GM21367 (cell line): ENCODE data around the gene PALM3.
"Not testable (repeated sequence)": the region's sequence is repeated elsewhere in the genome, so short reads cannot be mapped to it uniquely, and the experiment has no call there.

ENCODE experiments used
- ATAC-seq: cut with Tn5 transposase; IDR thresholded peaks from one replicate; pipeline ENCODE4 v1.9.1; 2021; ENCODE audit not compliant: unreplicated experiment

Gene PALM3

DNA sequence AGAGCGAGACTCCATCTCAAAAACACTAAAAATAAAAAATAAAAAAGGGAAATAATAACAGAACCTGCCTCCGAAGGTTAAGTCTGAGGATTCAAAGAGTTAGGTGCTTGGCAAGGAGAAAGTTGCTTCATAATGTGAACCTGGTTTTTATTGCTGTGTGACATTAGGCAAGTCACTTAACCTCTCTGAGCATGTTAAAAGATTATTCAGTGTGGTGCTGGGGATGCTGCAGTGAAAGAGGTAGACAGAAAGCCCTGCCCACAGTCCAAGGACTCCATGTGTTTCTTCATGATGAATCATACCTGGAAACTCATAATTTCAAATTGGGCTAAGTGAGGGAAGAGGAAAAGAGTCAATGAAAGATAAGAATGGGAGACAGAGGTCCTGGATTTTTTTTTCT, 27.9 kb downstream of the PALM3 start:
- ATAC-seq, result no peak

DNA sequence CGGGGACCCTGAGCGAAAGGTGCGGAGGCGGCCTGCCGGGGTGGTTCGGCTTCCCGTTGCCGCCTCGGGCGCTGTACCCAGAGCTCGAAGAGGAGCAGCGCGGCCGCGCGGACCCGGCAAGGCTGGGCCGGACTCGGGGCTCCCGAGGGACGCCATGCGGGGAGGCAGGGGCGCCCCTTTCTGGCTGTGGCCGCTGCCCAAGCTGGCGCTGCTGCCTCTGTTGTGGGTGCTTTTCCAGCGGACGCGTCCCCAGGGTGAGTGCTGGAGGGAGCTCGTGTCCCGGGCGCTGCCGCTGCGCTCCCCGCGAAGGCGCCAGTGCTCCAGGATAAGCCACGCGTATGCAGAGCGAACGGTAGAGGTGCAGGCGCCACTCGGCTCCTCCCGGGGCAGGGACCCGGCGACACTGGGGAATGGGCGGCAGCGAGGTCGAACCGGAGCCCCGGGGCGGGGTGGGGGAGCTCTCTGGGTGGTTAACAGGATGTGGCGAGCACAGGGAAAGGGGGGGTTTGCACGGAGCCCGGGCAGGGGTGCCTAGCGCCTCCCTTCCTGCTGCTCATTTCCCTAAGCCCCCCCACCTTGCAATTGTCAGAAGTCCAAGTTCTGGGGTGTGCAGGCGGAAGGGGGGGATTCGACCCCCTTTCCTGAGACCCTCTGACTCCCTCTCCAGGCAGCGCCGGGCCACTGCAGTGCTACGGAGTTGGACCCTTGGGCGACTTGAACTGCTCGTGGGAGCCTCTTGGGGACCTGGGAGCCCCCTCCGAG, 30.0 kb downstream of the PALM3 start, which contains the start of gene IL27RA:
IL27RA (plus strand) TSS at position 44 of the 762 bp plus-strand sequence; CDS start at position 155, 111 bp downstream.
- ATAC-seq, result peak; percentile 47

DNA sequence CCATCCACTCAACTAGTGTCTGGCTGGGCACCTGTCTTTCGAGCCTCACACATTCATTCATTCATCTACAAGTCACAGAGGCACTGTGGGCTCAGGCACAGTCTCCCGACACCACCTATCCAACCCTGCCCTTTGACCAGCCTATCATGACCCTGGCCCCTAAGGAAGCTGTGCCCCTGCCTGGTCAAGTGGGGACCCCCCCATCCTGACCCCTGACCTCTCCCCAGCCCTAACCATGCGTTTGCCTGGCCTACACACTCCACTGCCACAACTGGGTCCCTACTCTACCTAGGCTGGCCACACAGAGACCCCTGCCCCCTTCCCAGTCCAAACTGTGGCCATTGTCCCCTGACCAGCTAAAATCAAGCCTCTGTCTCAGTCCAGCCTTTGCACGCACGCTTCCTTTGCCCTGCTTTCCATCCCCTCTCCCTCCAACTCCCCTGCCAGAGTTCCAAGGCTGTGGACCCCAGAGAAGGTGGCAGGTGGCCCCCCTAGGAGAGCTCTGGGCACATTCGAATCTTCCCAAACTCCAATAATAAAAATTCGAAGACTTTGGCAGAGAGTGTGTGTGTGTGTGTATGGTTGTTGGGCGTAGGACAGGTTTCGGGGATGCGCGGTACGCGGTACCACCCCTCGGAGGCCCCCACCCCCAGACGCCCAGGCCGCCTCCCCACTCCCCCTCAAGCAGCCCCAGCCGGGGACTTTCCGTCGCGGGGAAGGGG, 30.7 kb downstream of the PALM3 start:
- no peak for ATAC-seq

DNA sequence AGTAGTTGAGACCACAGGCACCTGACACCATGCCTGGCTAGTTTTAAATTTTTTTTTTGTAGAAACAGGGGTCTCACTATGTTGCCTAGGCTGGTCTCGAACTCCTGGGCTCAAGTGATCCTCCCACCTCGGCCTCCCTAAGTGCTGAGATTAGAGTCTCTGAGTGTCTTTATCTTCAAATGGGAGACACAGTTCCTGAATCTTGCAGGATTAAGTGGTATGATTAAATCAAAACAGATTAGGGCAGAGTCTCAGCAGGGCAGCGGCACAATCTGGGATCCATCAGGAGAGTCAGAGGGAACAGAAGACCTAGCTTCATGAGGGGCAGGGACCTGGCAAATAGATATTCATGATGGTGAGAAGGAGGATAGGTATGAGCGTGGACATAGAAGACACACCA, 33.0 kb downstream of the PALM3 start:
- ATAC-seq, result no peak

DNA sequence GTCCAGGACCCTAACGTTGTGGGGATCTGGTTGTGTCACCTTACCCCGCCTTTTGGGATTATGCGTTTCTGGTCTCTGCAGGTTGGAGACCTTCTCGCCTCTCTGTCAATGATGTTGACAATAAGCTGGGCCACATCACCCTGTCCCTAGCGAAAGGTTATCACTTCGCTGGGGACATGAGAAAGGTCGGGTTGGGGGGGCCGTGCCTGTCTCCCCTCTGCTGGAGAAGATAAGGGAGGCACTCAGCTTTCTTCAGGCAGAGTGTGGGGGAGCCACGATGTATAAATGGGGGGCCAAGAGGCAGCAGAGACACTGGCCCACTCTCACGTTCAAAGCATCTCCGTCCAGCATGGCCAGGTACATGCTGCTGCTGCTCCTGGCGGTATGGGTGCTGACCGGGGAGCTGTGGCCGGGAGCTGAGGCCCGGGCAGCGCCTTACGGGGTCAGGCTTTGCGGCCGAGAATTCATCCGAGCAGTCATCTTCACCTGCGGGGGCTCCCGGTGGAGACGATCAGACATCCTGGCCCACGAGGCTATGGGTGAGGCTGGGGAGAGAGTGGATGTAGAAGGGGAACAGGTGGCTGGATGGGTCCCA, 33.9 kb downstream of the PALM3 start, which contains the start of gene RLN3:
RLN3 (plus strand) TSS at position 293 of the 595 bp plus-strand sequence; CDS start at position 350, 57 bp downstream.
- ATAC-seq, result no peak

DNA sequence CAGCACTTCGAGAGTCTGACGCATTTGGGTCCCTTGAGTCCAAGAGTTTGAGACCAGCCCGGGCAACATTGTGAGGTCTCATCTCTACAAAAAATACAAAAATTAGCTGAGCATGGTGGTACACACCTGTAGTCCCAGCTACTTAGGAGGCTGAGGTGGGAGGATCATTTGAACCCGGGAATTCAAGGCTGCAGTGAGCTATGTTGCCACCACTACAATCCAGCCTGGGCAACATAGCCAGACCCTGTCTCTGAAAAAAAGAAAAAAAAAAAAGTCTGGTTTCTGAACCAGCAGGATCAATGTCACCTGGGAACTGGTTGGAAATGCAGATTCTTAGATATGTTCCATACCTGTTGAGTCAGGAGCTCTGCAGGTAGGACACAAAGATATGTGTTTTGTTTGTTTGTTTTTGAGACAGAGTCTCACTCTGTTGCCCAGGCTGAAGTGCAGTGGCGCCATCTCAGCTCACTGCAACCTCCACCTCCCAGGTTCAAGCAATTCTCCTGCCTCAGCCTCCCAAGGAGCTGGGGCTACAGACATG, 35.2 kb downstream of the PALM3 start:
- not testable (repeated sequence) for ATAC-seq

DNA sequence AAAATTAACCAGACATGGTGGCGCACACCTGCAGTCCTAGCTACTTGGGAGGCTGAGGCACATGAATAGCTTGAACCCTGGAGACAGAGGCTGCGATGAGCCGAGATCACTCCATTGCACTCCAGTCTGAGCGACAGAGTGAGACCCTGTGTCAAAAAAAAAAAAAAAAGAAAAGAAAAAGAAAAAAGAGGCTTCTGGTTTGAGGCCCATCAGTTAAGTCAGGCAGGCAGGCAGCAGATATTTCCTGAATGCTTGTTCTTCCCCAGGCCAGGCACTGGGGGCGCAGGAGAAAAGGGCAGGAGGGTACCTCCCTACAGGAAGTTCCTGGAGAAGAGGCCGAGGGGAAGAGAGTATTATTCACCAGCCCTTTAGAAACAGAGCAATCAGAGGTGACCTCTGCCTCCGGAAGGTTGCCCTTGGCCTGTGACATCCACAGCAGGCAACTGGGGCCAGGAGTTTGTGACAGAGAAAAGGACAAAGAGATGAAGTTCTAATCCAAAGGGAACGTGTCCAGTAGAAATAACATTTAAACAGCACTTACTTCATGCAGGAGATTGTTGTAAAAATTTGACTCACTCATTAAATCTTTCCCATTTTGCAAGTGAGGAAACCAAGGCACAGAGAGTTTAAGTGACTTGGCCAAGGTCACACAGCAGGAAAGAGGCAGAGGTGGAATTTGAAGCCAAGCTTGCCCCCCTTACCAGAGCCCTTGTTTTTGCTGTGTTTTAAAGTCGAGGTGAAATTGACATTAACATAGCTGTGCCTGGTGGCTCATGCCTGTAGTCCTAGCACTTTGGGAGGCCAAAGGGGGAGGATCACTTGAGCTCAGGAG, 38.3 kb downstream of the PALM3 start:
- no peak for ATAC-seq

DNA sequence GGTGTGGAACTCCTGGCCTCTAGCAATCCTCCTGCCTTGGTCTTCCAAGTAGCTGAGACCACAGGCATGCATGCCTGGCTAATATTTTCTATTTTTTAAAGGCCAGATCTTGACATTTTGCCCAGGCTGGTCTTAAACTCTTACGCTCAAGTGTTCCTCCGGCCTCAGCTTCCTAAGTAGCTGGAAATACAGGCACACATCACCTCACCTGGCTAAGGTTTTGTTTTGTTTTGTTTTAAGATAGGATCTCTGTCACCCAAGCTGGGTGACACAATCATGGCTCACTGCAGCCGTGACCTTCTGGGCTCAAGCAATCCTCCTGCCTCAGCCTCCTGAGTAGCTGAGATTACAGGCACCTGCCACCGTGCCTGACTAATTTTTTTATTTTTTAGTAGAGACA, 39.4 kb downstream of the PALM3 start:
- no peak for ATAC-seq

DNA sequence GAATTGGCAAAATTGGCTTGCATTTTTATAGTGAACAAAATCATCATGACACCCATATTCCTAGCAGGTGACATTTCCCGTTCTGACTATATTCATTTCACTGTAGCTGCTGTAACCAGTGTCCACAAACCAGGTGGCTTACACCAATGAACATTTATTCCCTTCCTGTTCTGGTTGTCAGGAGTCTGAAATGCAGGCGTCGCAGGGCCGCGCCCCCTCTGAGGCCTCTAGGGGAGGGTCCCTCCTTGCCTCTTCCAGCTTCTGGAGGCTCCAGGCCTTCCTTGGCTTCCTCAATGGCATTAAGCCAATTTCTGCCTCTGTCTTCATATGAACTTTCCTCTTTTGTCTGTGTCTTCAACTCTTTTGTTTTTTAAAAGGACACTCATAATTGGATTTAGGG, 40.4 kb downstream of the PALM3 start:
- ATAC-seq, result no peak

DNA sequence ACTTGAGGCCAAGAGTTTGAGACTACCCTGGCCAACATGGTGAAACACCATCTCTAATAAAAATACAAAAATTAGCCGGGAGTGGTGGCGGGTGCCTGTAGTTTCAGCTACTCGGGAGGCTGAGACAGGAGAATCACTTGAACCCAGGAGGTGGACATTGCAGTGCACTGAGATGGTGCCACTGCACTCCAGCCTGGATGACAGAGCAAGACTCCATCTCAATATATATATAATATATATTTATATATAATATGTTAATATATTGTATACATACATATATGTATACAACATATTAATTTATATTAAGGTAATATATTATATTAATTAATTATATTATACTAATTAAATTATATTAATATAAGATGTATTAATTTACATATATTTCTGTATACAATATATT, 42.1 kb downstream of the PALM3 start:
- ATAC-seq, result not testable (repeated sequence)

DNA sequence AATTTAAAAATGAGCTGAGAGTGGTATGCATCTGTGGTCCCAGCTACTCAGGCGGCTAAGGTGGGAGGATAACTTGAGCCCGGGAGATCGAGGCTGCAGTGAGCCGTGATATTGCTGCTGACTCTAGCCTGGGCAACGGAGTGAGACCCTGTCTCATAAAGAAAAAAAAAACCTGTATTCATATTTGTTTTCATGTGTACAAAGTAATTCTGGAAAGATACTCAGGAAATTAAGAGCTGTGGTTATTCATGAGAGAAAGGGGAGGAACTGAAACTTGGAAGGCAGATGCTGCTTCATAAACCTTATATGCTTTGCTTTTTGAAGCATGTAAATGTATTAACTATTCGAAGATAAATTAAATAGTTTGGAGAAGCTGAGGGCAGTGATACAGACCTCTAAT, 42.8 kb downstream of the PALM3 start:
- ATAC-seq, result no peak

DNA sequence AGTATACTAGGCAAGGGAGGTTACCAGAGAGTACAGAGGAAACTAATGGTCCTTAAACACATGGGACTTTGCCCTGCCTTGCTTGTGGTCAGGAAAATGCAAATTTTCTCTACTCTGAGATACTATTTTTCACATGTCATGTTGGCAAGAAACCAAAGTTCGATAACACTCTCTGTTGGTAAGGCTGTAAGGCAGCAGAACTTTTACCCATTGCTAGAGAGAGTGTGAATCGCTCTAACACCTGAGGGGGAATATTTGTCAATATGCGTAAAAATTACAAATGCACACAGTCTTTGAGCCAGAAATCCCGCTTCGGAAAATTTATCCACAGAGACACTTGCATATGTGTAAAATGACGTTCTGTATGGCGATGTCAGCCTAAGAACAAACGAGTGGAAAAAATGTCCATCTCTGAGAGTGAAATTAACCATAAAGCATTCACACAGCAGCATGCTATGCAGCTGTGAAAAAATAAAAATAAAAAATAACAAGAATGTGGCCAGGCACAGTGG, 46.3 kb downstream of the PALM3 start:
- peak; percentile 65 for ATAC-seq

DNA sequence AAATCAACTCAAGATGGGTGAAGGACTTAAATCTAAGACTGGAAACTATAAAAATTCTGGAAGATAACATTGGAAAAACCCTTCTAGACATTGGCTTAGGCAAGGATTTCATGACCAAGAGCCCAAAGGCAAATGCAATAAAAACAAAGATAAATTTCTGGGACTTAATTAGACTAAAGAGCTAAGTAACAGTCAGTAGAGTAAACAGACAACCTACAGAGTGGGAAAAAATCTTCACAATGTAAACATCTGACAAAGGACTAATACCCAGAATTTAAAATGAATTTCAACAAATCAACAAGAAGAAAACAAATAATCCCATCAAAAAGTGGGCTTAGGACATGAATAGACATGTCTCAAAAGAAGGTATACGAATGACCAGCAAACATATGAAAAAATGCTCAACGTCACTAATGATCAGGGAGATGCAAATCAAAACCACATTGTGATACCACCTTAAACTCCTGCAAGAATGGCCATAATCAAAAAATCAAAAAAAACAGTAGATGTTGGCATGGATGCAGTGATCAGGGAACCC, 49.4 kb downstream of the PALM3 start:
- ATAC-seq, result no peak

DNA sequence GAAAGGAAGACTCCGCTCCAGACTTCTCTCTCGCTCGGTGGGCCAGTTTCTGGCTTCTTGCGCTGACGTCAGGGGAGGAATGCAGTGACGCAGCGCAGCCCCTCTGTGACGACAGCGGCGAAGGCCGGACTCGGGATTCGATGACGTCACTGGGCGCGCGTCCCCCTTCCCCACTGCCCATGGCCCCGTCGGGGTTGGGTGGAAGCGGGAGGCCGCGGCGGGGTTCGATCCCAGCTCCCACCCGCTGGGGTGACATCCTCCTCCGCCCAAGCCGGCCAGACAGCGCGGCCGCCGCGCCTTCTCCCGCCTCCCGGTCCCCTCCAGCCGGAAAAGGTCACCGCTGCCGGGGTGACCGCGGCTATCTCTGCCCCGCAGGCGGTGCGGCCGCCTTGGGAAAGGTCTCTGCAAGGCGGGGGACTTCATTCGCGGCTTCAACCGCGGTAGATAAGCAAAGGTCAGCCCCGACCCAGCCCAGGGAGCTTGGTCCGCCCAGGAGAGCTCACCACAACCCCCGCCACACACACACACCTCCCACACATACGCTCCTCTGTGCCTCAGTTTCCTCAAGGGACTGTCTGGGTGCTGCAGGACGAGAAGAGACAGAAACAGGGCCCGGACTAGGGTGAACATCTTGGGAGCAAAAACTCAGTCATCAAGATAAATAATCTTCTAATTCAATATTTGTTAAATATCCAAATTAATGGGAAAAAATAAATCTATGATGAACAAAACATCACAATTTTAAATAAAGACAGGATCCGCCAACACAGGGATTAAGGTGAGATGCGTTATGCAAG, 54.9 kb downstream of the PALM3 start:
- peak; percentile 27 for ATAC-seq

DNA sequence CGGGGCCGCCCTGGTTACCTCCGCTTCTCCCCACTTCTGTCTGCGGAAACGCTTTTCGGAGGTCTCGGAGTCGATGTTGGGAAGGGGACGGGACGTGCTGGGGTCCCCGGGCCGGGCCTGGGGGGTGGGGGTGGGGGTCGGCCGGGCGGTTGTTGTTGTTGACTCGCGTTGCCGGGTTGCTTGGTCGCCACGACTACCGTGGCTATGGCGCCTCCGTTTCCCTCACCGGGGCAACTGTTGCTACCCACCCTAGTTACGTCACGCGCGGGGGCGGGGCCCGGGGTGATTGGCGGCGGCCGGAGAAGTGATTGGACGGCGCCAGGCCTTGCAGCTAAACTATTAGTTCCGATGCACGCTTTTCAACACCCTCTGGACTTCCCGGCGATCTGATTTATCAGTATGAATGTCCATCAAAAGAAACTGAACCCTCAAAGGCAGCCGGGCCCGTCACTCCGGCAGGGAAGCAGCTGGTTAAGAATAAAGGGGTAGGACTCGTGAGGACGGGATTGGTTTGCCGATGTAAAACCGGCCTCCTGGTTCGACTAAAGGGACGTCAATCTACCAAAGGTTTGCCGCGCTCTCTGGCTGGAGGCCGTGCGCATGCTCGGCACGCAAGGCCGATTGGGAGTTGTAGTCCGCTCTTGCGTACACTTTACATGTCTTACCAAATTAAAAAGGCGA, 55.7 kb downstream of the PALM3 start, which contains the start of gene RFX1:
RFX1 (minus strand) TSS at position 236 of the 681 bp plus-strand sequence. CDS start 12,477 bp downstream, outside the sequence.
- peak; percentile 57 for ATAC-seq

DNA sequence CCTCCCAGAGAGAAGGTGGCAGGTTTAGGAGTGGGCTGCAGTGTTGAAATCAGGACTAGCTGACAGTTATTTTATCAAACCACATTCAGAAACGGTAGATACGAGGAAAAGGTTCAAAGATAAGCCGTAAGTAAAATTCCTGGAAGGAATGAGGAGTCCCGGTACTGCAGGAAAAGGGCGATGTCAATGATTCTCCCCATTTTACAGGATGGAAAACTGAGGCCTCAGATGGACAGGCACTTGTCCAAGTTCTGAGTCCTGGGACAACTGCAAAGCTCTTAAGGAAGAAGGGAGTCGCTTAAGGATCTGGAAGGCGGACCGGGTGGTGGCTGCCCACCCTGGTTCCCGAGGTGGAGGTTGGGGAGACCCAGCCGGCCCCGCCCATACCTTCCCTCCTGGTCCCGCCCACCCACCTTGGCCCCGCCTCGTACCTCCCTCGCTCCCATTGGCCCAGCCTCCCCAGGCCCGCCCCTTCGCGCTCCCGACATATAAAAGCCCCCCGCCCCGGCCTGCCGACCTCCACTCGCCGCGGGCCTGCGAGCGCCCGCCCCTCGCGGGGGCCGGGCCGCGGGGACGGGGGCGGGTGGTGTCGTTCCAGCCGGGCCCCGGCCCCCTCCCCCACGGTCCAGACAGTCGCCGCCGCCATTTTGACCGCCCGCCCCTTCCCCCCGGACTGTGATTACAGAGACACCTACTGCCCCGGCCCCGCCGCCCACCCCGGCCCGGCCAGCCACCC, 56.4 kb downstream of the PALM3 start:
- no peak for ATAC-seq

DNA sequence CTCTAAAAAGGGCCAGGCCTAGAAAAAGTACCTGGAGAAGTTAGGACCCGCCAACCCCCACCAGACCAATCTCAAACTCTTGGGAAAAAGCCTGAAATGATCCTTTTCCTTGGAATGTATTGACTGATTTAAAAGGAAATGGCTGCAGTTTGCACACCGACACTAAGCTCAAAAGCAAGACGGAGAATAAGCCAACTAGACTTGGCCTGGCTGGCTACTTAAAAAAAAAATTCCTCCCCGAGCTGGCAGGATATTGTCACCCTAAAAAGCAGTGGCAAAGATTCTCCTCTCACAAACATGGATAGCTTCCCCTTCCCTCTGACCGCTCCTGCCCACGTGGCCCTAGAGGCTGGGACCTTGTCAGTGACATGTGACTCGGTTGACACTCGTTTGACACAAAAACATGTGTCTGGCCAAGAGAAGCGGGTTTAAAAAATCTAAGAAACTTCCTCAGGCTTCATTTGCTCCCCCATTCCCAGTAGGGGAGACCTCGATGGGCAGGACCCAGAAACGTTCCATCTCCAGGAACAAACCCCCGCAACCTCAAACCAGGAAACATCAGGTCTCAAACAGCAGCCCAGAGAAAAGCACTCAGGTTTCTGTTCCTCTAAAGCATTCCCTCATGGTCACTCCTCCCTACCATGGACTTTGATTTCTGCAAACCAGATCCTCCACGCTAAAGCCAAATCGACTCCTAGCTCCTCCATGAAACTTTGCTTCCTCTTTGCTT, 57.1 kb downstream of the PALM3 start:
- ATAC-seq, result no peak
